ENCODE measurements around the gene USP9X.

- no peak for TF ChIP-seq CTCF (conservative IDR thresholded peaks at IDR 0.05; ENCODE audit: low read length)
- no peak for TF ChIP-seq EZH2phosphoT487 (IDR thresholded peaks at IDR 0.05; ENCODE audit: borderline replicate concordance, low read depth, low read length)
Measured at GRCh38 chrX:41047878-41048534, 37.2 kb upstream of the USP9X start.
